H9 (cell line): Measurements from ENCODE around the gene SRSF6. TPM values are rescaled to one million over a fixed set of nuclear protein-coding genes. Genes with fewer than 3 reads are reported as not detected.

Source experiments
- DNase-seq: peaks from one replicate; pipeline ENCODE4 v3.0.0-alpha.2; 2017
- H2AFZ ChIP-seq: one replicate; pipeline ENCODE4 v1.6.1; 2013; ENCODE audit warnings: mild to moderate bottlenecking, low read length, control low read depth, moderate library complexity
- H2AK5ac ChIP-seq: 2 replicates; pipeline ENCODE4 v1.6.1; 2013; ENCODE audit warnings: low read length, control low read depth, mixed read lengths; ENCODE audit not compliant: insufficient read length
- H2BK120ac ChIP-seq: one replicate; pipeline ENCODE4 v1.6.1; 2013; ENCODE audit warnings: low read depth, mild to moderate bottlenecking, low read length, control low read depth, inconsistent platforms; ENCODE audit not compliant: poor library complexity, severe bottlenecking
- H2BK12ac ChIP-seq: 2 replicates; pipeline ENCODE4 v1.6.1; 2013; ENCODE audit warnings: low read length, control low read depth, mixed read lengths, low read depth; ENCODE audit not compliant: insufficient read length
- H2BK15ac ChIP-seq: 2 replicates; pipeline ENCODE4 v1.6.1; 2013; ENCODE audit warnings: low read depth, low read length, control low read depth
- H2BK20ac ChIP-seq: one replicate; pipeline ENCODE4 v1.6.1; 2013; ENCODE audit warnings: low read depth, mild to moderate bottlenecking, low read length, control low read depth, inconsistent platforms; ENCODE audit not compliant: poor library complexity, severe bottlenecking
- H2BK5ac ChIP-seq: 2 replicates; pipeline ENCODE4 v1.6.1; 2013; ENCODE audit warnings: low read length, control low read depth, mixed read lengths; ENCODE audit not compliant: insufficient read length
- H3K14ac ChIP-seq: 2 replicates; pipeline ENCODE4 v1.6.1; 2013; ENCODE audit warnings: low read length, control low read depth; ENCODE audit not compliant: insufficient read depth
- H3K18ac ChIP-seq: 2 replicates; pipeline ENCODE4 v1.6.1; 2013; ENCODE audit warnings: low read depth, mild to moderate bottlenecking, mixed read lengths, low read length, control low read depth; ENCODE audit not compliant: insufficient read length
- H3K23ac ChIP-seq: 2 replicates; pipeline ENCODE4 v1.6.1; 2013; ENCODE audit warnings: low read length, control low read depth, mixed read lengths, low read depth; ENCODE audit not compliant: insufficient read length
- H3K23me2 ChIP-seq: 2 replicates; pipeline ENCODE4 v1.6.1; 2013; ENCODE audit warnings: low read depth, mild to moderate bottlenecking, mixed read lengths, low read length, control low read depth; ENCODE audit not compliant: insufficient read length, poor library complexity, severe bottlenecking
- H3K27ac ChIP-seq: 2 replicates; pipeline ENCODE4 v1.5.1; 2013; ENCODE audit warnings: low read length, control low read depth, mixed read lengths, low read depth; ENCODE audit not compliant: insufficient read length
- H3K27me3 ChIP-seq: 2 replicates; pipeline ENCODE4 v1.6.1; 2013; ENCODE audit warnings: low read length, control low read depth, inconsistent platforms; ENCODE audit not compliant: insufficient read depth
- H3K4ac ChIP-seq: 2 replicates; pipeline ENCODE4 v1.6.1; 2013; ENCODE audit warnings: low read depth, mild to moderate bottlenecking, control low read depth, inconsistent platforms, low read length, moderate library complexity
- H3K4me1 ChIP-seq: 2 replicates; pipeline ENCODE4 v1.6.1; 2013; ENCODE audit warnings: low read length, control low read depth, inconsistent platforms; ENCODE audit not compliant: insufficient read depth
- H3K4me2 ChIP-seq: 2 replicates; pipeline ENCODE4 v1.6.1; 2013; ENCODE audit warnings: low read length, control low read depth, mixed read lengths; ENCODE audit not compliant: insufficient read length, insufficient read depth
- H3K56ac ChIP-seq: 2 replicates; pipeline ENCODE4 v1.6.1; 2013; ENCODE audit warnings: low read depth, mild to moderate bottlenecking, mixed read lengths, low read length, control low read depth; ENCODE audit not compliant: insufficient read length
- H3K79me1 ChIP-seq: 2 replicates; pipeline ENCODE4 v1.6.1; 2013; ENCODE audit warnings: low read depth, mild to moderate bottlenecking, moderate library complexity, low read length, control low read depth, inconsistent platforms; ENCODE audit not compliant: insufficient read depth, poor library complexity, severe bottlenecking
- H3K79me2 ChIP-seq: 2 replicates; pipeline ENCODE4 v1.6.1; 2013; ENCODE audit warnings: low read length, control low read depth, inconsistent platforms; ENCODE audit not compliant: insufficient read depth
- H3K9ac ChIP-seq: 2 replicates; pipeline ENCODE4 v1.6.1; 2013; ENCODE audit warnings: low read length, control low read depth, mixed read lengths; ENCODE audit not compliant: insufficient read length; ENCODE audit errors: extremely low read depth
- H3K9me3 ChIP-seq: one replicate; pipeline ENCODE4 v1.6.1; 2013; ENCODE audit warnings: low read depth, low read length, inconsistent platforms; ENCODE audit not compliant: control insufficient read depth
- H3T11ph ChIP-seq: one replicate; pipeline ENCODE4 v1.6.1; 2013; ENCODE audit warnings: mild to moderate bottlenecking, low read length, control low read depth, inconsistent platforms
- H4K20me1 ChIP-seq: one replicate; pipeline ENCODE4 v1.6.1; 2013; ENCODE audit not compliant: control insufficient read depth, insufficient read length, insufficient read depth
- H4K5ac ChIP-seq: 2 replicates; pipeline ENCODE4 v1.6.1; 2013; ENCODE audit warnings: low read depth, mild to moderate bottlenecking, mixed read lengths, low read length, control low read depth; ENCODE audit not compliant: insufficient read length
- H4K8ac ChIP-seq: replicated peaks from 2 replicates; pipeline ENCODE4 v1.6.1; 2013; ENCODE audit warnings: low read length, control low read depth, mixed read lengths, low read depth; ENCODE audit not compliant: insufficient read length
- H4K91ac ChIP-seq: 2 replicates; pipeline ENCODE4 v1.6.1; 2013; ENCODE audit warnings: low read depth, mild to moderate bottlenecking, moderate library complexity, mixed read lengths, low read length, control low read depth; ENCODE audit not compliant: insufficient read length
- H3K27ac Mint-ChIP-seq, 3 experiments: 2 replicates in 2 of 3; 3 replicates in 1 of 3; pipeline ENCODE4 v1.8.0; 2020 to 2021; ENCODE audit warnings: mixed read lengths in 3 of 3, mild to moderate bottlenecking in 1 of 3, moderate library complexity in 1 of 3
- H3K27me3 Mint-ChIP-seq: 2 replicates; pipeline ENCODE4 v1.8.0; 2021; ENCODE audit warnings: low read depth, mild to moderate bottlenecking, moderate library complexity, mixed read lengths
- H3K36me3 Mint-ChIP-seq, 3 experiments: 2 replicates in 2 of 3; 3 replicates in 1 of 3; pipeline ENCODE4 v1.8.0; 2020 to 2021; ENCODE audit warnings: low read depth in 3 of 3, mixed read lengths in 3 of 3; ENCODE audit not compliant: insufficient read depth in 1 of 3
- H3K4me1 Mint-ChIP-seq, 2 experiments: 2 replicates each; pipeline ENCODE4 v1.8.0; 2020; ENCODE audit warnings: mixed read lengths in 2 of 2
- H3K4me3 Mint-ChIP-seq, 2 experiments: 2 replicates in 1 of 2; 3 replicates in 1 of 2; pipeline ENCODE4 v1.8.0; 2020 to 2021; ENCODE audit warnings: mild to moderate bottlenecking in 2 of 2, mixed read lengths in 2 of 2, moderate library complexity in 1 of 2
- H3K9me3 Mint-ChIP-seq, 2 experiments: 2 replicates in 1 of 2; 3 replicates in 1 of 2; pipeline ENCODE4 v1.8.0; 2020; ENCODE audit warnings: mild to moderate bottlenecking in 2 of 2, mixed read lengths in 2 of 2, moderate library complexity in 1 of 2
- WGBS: extraction: QIAGEN DNeasy Blood & Tissue Kit; methylation state at CpG from one replicate; pipeline ENCODE4 v1.1.7; 2013; ENCODE audit warnings: missing lambda C conversion rate, low lambda C conversion rate, mixed read lengths; ENCODE audit not compliant: insufficient read length; ENCODE audit errors: extremely low coverage; 5-methylcytosine and 5-hydroxymethylcytosine counted together
- total RNA-seq: library from RNA; stranded (reverse); gene quantifications from 2 replicates; pipeline ENCODE4 v1.2.1, GENCODE V29; 2021
- TF ChIP-seq, protein P1 (sequence below): fragments of 200-600 bp; sonication (generic); conservative IDR thresholded peaks from 3 replicates; pipeline ENCODE4 v1.8.0; 2021; ENCODE audit warnings: antibody characterized with exemption, mild to moderate bottlenecking

The SRSF6 gene
- total RNA-seq, 1 experiment from 2014 or later, result 336 TPM

DNA sequence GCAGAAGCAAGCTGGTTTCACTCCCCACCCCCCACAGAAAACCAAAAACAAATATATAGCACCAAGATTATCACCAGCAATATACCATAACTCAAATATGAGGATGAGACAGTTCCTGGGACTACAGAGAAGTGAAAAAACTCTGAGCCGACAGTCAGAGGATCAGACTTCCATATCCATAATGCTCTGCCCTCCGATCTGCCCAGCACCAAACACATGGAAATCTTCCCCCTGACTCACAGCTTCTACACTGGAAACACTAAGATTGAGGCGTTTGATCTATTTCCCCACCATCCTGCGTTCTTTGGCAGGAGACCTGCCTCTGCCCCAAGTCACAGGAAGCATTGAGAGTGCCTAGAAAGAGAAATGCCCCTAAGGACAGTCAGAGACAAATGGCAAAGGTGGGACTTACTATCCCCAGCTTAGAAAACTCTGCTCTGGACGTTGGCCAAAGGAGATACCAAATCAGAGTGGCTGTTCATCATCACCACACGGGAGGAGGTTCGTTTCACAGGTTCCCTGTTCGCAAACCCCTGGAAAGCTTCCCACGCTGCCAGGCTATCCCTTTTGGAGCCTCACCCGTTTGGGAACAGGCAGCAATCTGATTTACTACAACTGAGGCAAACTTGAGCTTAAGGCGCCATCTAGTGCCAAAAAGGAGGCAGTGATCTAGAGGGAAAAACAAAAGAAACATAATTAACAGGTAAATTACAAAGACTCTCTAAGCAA lies 48.7 kb upstream of the SRSF6 start:
- TF ChIP-seq, protein P1, sequence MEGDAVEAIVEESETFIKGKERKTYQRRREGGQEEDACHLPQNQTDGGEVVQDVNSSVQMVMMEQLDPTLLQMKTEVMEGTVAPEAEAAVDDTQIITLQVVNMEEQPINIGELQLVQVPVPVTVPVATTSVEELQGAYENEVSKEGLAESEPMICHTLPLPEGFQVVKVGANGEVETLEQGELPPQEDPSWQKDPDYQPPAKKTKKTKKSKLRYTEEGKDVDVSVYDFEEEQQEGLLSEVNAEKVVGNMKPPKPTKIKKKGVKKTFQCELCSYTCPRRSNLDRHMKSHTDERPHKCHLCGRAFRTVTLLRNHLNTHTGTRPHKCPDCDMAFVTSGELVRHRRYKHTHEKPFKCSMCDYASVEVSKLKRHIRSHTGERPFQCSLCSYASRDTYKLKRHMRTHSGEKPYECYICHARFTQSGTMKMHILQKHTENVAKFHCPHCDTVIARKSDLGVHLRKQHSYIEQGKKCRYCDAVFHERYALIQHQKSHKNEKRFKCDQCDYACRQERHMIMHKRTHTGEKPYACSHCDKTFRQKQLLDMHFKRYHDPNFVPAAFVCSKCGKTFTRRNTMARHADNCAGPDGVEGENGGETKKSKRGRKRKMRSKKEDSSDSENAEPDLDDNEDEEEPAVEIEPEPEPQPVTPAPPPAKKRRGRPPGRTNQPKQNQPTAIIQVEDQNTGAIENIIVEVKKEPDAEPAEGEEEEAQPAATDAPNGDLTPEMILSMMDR, result peak; percentile 92
- H3K9me3 ChIP-seq, result no peaks in the 10 kb centered on the region
- H2BK12ac ChIP-seq, result no peak overlapping the region
- H4K20me1 ChIP-seq, result no peaks in the 10 kb centered on the region
- DNase-seq, result peak; percentile 70
- no peak overlapping the region for H3K14ac ChIP-seq
- H3K23ac ChIP-seq, result no peak overlapping the region
- no peak overlapping the region for H4K8ac ChIP-seq
- H3K9me3 Mint-ChIP-seq, result peaks cover 19 to 23% of the 10 kb centered on the region in 2 experiments
- no peak overlapping the region for H2BK15ac ChIP-seq
- H2AK5ac ChIP-seq, result no peak overlapping the region
- no peak overlapping the region for H2BK120ac ChIP-seq
- no peak overlapping the region for H3K18ac ChIP-seq
- WGBS, result no CpG with 5 or more reads among the region's 11 CpGs
- H3K27ac Mint-ChIP-seq, result no peak overlapping the region
- no peak overlapping the region for H4K91ac ChIP-seq
- no peak overlapping the region for H3K4ac ChIP-seq
- no peaks in the 10 kb centered on the region for H3K4me1 ChIP-seq
- H3K23me2 ChIP-seq, result no peaks in the 10 kb centered on the region
- no peaks in the 10 kb centered on the region for H3K79me1 ChIP-seq
- H3K4me1 Mint-ChIP-seq, result peaks cover 3 to 4% of the 10 kb centered on the region in 2 experiments; a peak in 2 of 4 replicates
- H3K27me3 ChIP-seq, result no peaks in the 10 kb centered on the region
- H3K79me2 ChIP-seq, result no peaks in the 10 kb centered on the region
- H2AFZ ChIP-seq, result no peak overlapping the region
- H4K5ac ChIP-seq, result no peak overlapping the region
- no peak overlapping the region for H3K4me2 ChIP-seq
- H3K36me3 Mint-ChIP-seq, result peaks cover 2 to 20% (median 6%) of the 10 kb centered on the region in 3 experiments; a peak in 6 of 7 replicates
- H2BK20ac ChIP-seq, result no peak overlapping the region
- peaks cover 30% of the 10 kb centered on the region for H3K27me3 Mint-ChIP-seq
- no peak overlapping the region for H3T11ph ChIP-seq
- no peak overlapping the region for H3K9ac ChIP-seq
- no peak overlapping the region for H3K56ac ChIP-seq
- no peak overlapping the region for H3K27ac ChIP-seq
- H3K4me3 Mint-ChIP-seq, result no peak overlapping the region
- no peak overlapping the region for H2BK5ac ChIP-seq
